PFSK-1 (cell line): ENCODE data around the gene DIP2C.

Source experiments
- FOXP2 ChIP-seq: optimal IDR thresholded peaks from 2 replicates; pipeline ENCODE3; 2011; ENCODE audit warnings: borderline replicate concordance, control low read depth, inconsistent platforms; ENCODE audit not compliant: insufficient read depth; ENCODE audit errors: extremely low read length, extremely low read depth
- POLR2AphosphoS5 ChIP-seq: IDR thresholded peaks from 2 replicates; pipeline ENCODE4 v1.6.1; 2012; ENCODE audit warnings: low read depth, mild to moderate bottlenecking, control low read depth, low read length, moderate library complexity
- SIN3A ChIP-seq: IDR thresholded peaks from 2 replicates; pipeline ENCODE4 v1.6.1; 2012; ENCODE audit warnings: mild to moderate bottlenecking, low read length, moderate library complexity, borderline replicate concordance; ENCODE audit not compliant: insufficient read depth
- TAF1 ChIP-seq: IDR thresholded peaks from 2 replicates; pipeline ENCODE4 v1.6.1; 2012; ENCODE audit warnings: low read length, control low read depth, borderline replicate concordance; ENCODE audit not compliant: insufficient read depth
- TF ChIP-seq, protein P1 (sequence below), 2 experiments: IDR thresholded peaks; 2 replicates each; pipeline versions ENCODE4 v1.6.1 to v1.8.0; 2011 to 2012; ENCODE audit warnings: low read depth in 2 of 2, low read length in 2 of 2, control low read depth in 1 of 2, inconsistent platforms in 1 of 2, mild to moderate bottlenecking in 1 of 2, moderate library complexity in 1 of 2; ENCODE audit not compliant: insufficient read depth in 1 of 2

The DIP2C gene

GRCh38 chr10:586716-587115 is 102.8 kb downstream of the DIP2C start:
- no peak for TF ChIP-seq SIN3A
- TF ChIP-seq, protein P1, sequence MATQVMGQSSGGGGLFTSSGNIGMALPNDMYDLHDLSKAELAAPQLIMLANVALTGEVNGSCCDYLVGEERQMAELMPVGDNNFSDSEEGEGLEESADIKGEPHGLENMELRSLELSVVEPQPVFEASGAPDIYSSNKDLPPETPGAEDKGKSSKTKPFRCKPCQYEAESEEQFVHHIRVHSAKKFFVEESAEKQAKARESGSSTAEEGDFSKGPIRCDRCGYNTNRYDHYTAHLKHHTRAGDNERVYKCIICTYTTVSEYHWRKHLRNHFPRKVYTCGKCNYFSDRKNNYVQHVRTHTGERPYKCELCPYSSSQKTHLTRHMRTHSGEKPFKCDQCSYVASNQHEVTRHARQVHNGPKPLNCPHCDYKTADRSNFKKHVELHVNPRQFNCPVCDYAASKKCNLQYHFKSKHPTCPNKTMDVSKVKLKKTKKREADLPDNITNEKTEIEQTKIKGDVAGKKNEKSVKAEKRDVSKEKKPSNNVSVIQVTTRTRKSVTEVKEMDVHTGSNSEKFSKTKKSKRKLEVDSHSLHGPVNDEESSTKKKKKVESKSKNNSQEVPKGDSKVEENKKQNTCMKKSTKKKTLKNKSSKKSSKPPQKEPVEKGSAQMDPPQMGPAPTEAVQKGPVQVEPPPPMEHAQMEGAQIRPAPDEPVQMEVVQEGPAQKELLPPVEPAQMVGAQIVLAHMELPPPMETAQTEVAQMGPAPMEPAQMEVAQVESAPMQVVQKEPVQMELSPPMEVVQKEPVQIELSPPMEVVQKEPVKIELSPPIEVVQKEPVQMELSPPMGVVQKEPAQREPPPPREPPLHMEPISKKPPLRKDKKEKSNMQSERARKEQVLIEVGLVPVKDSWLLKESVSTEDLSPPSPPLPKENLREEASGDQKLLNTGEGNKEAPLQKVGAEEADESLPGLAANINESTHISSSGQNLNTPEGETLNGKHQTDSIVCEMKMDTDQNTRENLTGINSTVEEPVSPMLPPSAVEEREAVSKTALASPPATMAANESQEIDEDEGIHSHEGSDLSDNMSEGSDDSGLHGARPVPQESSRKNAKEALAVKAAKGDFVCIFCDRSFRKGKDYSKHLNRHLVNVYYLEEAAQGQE (IDR thresholded peaks at IDR 0.05; ENCODE audit: insufficient read depth in 1 of 2, low read depth in 2 of 2, low read length in 2 of 2), result no peak
- no peak for TF ChIP-seq TAF1
- no peak for TF ChIP-seq POLR2AphosphoS5
- no peak for TF ChIP-seq FOXP2

GRCh38 chr10:586151-586550 is 103.3 kb downstream of the DIP2C start:
- no peak for TF ChIP-seq SIN3A
- no peak for TF ChIP-seq POLR2AphosphoS5

DNA sequence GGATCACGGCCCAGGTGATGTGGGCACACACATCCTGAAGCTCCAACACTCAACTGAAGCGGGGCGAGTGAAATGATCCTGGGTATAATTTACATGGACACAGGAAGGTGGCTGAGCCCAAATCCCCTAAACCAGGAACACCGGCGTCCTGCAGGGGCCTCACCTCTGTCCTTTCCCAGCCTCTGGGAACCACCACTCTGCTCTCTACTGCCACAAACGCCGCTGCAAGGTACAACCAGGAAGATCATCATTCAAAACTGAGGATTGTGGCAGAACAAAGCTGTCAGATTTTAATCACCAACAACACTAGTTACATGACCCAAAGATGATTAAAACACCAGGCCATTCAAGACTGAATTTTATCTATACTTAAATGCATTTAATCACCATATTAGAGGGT is 104.0 kb downstream of the DIP2C start:
- TF ChIP-seq, protein P1 (IDR thresholded peaks at IDR 0.05; ENCODE audit: insufficient read depth in 1 of 2, low read depth in 2 of 2, low read length in 2 of 2), result no peak
- TF ChIP-seq POLR2AphosphoS5 (no peak), FOXP2 (no peak), SIN3A (no peak), TAF1 (no peak)

DNA sequence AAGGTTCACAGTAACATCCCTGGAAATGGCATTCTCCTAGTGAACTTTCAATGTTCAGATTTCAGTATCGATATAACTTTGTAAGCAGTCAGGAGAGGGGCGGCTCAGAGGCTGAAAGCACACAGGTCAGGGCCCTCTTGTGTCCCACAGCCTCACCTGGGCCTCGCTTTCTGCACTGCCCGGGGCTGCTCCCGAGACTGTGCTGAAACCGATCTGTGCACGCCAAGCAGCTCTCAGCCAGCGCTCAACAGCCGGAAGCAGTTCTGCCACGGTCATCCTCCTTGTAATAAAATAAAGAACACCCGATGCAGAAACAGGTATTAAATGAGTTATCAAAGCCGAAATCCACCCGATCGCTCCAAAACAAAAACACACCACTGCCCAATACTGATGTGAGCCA is 106.0 kb downstream of the DIP2C start:
- TF ChIP-seq TAF1, result no peak
- TF ChIP-seq, protein P1 (IDR thresholded peaks at IDR 0.05; ENCODE audit: insufficient read depth in 1 of 2, low read depth in 2 of 2, low read length in 2 of 2), result no peak
- no peak for TF ChIP-seq SIN3A
- TF ChIP-seq POLR2AphosphoS5, result no peak
- TF ChIP-seq FOXP2, result no peak

DNA sequence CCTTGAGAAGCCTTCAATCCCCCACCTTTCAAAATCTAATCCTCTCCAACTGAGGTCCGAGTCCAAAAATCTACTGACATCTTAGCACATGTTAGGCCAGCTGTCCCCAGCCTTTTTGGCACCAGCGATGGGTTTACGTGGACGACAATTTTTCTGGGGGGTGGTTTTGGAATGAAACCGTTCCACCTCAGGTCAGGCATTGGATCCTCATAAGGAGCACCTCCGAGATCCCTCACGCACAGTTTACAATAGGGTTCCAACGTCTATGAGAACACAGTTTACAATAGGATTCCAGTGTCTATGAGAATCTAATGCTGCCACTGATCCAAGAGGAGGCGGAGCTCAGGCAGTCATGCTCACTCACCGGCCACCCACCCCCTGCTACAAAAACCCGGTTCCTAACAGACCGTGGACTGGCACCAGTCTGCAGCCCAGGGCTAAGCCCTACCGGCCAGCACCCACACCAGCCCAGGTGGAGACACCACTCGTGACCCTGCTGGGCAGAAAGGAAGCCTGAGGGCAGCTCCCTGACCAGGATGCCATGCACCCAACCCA is 107.6 kb downstream of the DIP2C start:
- no peak for TF ChIP-seq TAF1
- no peak for TF ChIP-seq SIN3A
- no peak for TF ChIP-seq POLR2AphosphoS5
- TF ChIP-seq, protein P1 (IDR thresholded peaks at IDR 0.05; ENCODE audit: insufficient read depth in 1 of 2, low read depth in 2 of 2, low read length in 2 of 2), result no peak
- no peak for TF ChIP-seq FOXP2

GRCh38 chr10:580778-581177 is 108.7 kb downstream of the DIP2C start:
- TF ChIP-seq POLR2AphosphoS5 (no peak), FOXP2 (no peak), SIN3A (no peak)
